Activated CD4-positive, alpha-beta memory T cell treated with anti-CD3 and anti-CD28 coated beads, Interleukin-2, amount 10 ng/mL, durations not matched to agents 7 days and 5 days (primary cell): ENCODE results near the gene SLC6A5. TPM values are rescaled to one million over a fixed set of nuclear protein-coding genes. Genes with fewer than 3 reads are reported as not detected.
A peak's percentile ranks its signal among the peaks of the same experiment; 100 is the strongest.

Experiments used
- CTCF ChIA-PET: fragments of 350-600 bp; sonication (Branson Sonifier 250); formaldehyde crosslinking; loops from one replicate; lab custom pipeline; 2021; ENCODE audit warnings: antibody characterized with exemption, inconsistent platforms; lab: Charles Lee
- POLR2A ChIA-PET: fragments of 350-600 bp; sonication (Branson Sonifier 250); formaldehyde crosslinking; loops from one replicate; lab custom pipeline; 2021; ENCODE audit warnings: antibody characterized with exemption; lab: Charles Lee
- DNase-seq: peaks from one replicate; pipeline ENCODE4 v3.0.0-alpha.2; 2020
- H3K27ac Mint-ChIP-seq: one replicate; pipeline ENCODE4 v1.8.0; 2021; ENCODE audit warnings: mild to moderate bottlenecking, mixed read lengths
- H3K27me3 Mint-ChIP-seq: one replicate; pipeline ENCODE4 v1.8.0; 2021; ENCODE audit warnings: mixed read lengths
- H3K36me3 Mint-ChIP-seq: one replicate; pipeline ENCODE4 v1.8.0; 2021; ENCODE audit warnings: low read depth, mixed read lengths
- H3K4me1 Mint-ChIP-seq: one replicate; pipeline ENCODE4 v1.8.0; 2021; ENCODE audit warnings: mixed read lengths
- H3K4me3 Mint-ChIP-seq: one replicate; pipeline ENCODE4 v1.8.0; 2021; ENCODE audit warnings: mild to moderate bottlenecking, mixed read lengths
- H3K9me3 Mint-ChIP-seq: one replicate; pipeline ENCODE4 v1.8.0; 2021; ENCODE audit warnings: mixed read lengths
- total RNA-seq, 2 experiments: library from RNA; stranded (reverse); gene quantifications; one replicate each; pipeline ENCODE4 v1.2.3, GENCODE V29; 2021

The SLC6A5 gene
- total RNA-seq, 2 experiments from 2014 or later, result not detected

DNA sequence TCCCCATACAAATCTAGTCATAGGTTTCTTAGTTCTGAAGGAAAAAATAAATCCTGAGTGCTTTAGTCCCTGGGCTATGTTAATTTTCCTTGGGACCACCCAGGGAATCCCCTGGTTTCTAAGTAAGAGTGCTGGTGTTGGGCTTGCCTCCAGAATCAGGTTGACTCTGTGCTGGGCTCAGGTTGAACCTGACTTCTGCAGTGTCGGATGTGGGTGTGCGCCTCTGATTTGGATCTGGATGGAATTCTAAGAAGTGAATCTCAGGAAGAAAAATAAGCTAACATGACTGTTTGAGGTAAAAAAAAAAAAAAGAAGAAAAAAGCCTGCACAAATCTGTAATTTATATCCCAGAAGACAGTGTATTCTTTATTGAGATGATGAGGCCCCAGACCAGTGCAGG lies 41.0 kb downstream of the SLC6A5 start:
- Mint-ChIP-seq H3K36me3 (no peaks in the 10 kb centered on the region), H3K27ac (no peak overlapping the region), H3K4me1 (no peaks in the 10 kb centered on the region), H3K4me3 (no peak overlapping the region), H3K9me3 (no peaks in the 10 kb centered on the region), H3K27me3 (peaks cover 5% of the 10 kb centered on the region)
- POLR2A ChIA-PET, result no interaction called here
- no peak for DNase-seq
- CTCF ChIA-PET, result no interaction called here

DNA sequence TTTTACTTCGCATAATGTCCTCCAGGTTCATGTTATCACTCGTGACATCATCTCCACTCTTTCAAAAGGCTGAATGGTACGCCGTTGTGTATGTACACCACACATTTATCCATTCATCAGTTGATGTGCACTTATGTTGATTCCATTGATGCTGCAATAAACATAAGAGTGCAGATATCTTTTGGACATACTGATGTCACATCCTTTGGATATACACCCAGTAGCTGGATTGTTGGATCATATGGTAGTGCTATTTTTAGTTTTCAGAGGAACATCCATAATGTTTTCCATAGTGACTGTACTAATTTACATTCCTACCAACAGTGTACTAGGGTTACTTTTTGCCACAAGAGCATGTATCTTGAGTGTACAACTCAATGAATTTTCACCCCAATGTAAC lies 45.0 kb downstream of the SLC6A5 start:
- ChIA-PET CTCF (no interaction called here), POLR2A (no interaction called here)
- Mint-ChIP-seq H3K9me3 (no peaks in the 10 kb centered on the region), H3K36me3 (no peaks in the 10 kb centered on the region), H3K27me3 (peaks cover 5% of the 10 kb centered on the region), H3K4me1 (no peaks in the 10 kb centered on the region), H3K4me3 (no peak overlapping the region), H3K27ac (no peak overlapping the region)
- DNase-seq, result no peak

- DNase-seq, result peak; percentile 20
- Mint-ChIP-seq H3K4me1 (no peaks in the 10 kb centered on the region), H3K27me3 (peaks cover 2% of the 10 kb centered on the region), H3K9me3 (no peaks in the 10 kb centered on the region), H3K27ac (no peak overlapping the region), H3K36me3 (no peaks in the 10 kb centered on the region), H3K4me3 (no peak overlapping the region)
- CTCF ChIA-PET, result interaction anchor here (0.6 to 1.8 kb wide), 5 partner anchors 8 to 864 kb away, joined by 3 to 7 read pairs (median 4); no protein-coding TSS in a partner anchor
- POLR2A ChIA-PET, result no interaction called here
These were observed 48.7 kb downstream of the SLC6A5 start for GRCh38 chr11:20647976-20648565.

- no peak overlapping the region for H3K4me3 Mint-ChIP-seq
These were observed 52.9 kb downstream of the SLC6A5 start for GRCh38 chr11:20652150-20652806.

DNA sequence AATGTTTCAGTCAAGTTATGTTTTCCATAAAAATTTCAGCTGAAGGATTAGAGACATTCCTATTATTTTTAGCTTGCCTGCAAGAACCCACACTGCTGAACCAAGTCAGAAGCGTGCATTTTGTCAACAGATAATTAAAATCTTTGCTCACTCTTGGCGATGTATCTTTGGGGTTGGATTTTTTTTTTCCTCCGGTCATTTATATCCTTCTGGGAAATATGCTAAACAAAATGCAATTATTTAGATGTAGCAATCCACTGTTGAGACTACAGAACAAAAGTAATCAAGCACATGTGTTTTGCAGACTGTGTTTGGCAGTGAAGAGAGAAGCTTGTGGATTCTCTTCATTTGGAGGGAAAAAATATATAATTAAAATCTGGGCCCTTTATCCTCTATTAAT lies 54.6 kb downstream of the SLC6A5 start:
- peaks cover 2% of the 10 kb centered on the region for H3K27me3 Mint-ChIP-seq
- ChIA-PET CTCF (no interaction called here), POLR2A (no interaction called here)
- no peak overlapping the region for H3K4me3 Mint-ChIP-seq
- DNase-seq, result no peak
- no peak overlapping the region for H3K27ac Mint-ChIP-seq
- no peaks in the 10 kb centered on the region for H3K4me1 Mint-ChIP-seq
- H3K9me3 Mint-ChIP-seq, result no peaks in the 10 kb centered on the region
- no peaks in the 10 kb centered on the region for H3K36me3 Mint-ChIP-seq

More at GRCh38 chr11:20652150-20652806, 52.9 kb downstream of the SLC6A5 start:
- ChIA-PET POLR2A (no interaction called here), CTCF (no interaction called here)
- no peaks in the 10 kb centered on the region for H3K4me1 Mint-ChIP-seq
- H3K36me3 Mint-ChIP-seq, result no peaks in the 10 kb centered on the region
- H3K27ac Mint-ChIP-seq, result no peak overlapping the region
- H3K27me3 Mint-ChIP-seq, result peaks cover 2% of the 10 kb centered on the region
- no peak for DNase-seq
- H3K9me3 Mint-ChIP-seq, result no peaks in the 10 kb centered on the region

- ChIA-PET CTCF (interaction anchor here (0.7 to 1.4 kb wide), 2 partner anchors 9 to 207 kb away, joined by 3 to 4 read pairs; no protein-coding TSS in a partner anchor), POLR2A (no interaction called here)
- Mint-ChIP-seq H3K27ac (no peak overlapping the region), H3K27me3 (peaks cover 2% of the 10 kb centered on the region), H3K4me1 (no peaks in the 10 kb centered on the region), H3K4me3 (no peak overlapping the region), H3K36me3 (no peaks in the 10 kb centered on the region), H3K9me3 (no peaks in the 10 kb centered on the region)
- DNase-seq, result no peak
These were observed 57.5 kb downstream of the SLC6A5 start for GRCh38 chr11:20656901-20657300.

GRCh38 chr11:20658135-20658534 lies 58.7 kb downstream of the SLC6A5 start:
- CTCF ChIA-PET, result no interaction called here
- H3K36me3 Mint-ChIP-seq, result no peaks in the 10 kb centered on the region
- POLR2A ChIA-PET, result no interaction called here
- H3K27ac Mint-ChIP-seq, result no peak overlapping the region
- H3K4me3 Mint-ChIP-seq, result no peak overlapping the region
- H3K27me3 Mint-ChIP-seq, result peaks cover 2% of the 10 kb centered on the region
- DNase-seq, result no peak
- H3K9me3 Mint-ChIP-seq, result no peaks in the 10 kb centered on the region
- H3K4me1 Mint-ChIP-seq, result no peaks in the 10 kb centered on the region

DNA sequence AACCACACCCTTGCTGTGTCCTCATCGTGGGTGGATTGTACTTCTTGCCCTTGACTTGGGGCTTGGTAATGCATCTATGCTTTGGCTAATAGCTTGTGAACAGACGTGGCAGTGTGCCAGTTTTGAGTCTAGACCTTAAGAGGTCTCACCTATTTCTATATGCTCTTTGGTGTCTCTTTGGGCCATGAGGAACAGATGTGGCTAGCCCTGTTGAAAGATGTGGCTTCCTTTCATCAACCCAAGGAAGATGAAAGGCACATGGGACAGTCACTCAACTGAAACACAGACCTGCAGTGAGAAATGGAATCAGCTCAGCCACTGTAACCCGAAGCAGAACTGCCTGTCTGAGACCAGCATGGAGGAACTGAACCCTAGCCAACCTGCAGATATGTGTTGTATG lies 62.0 kb downstream of the SLC6A5 start:
- Mint-ChIP-seq H3K4me1 (no peaks in the 10 kb centered on the region), H3K4me3 (no peak overlapping the region), H3K9me3 (no peaks in the 10 kb centered on the region), H3K36me3 (no peaks in the 10 kb centered on the region), H3K27ac (no peak overlapping the region), H3K27me3 (peaks cover 6% of the 10 kb centered on the region)
- DNase-seq, result no peak
- POLR2A ChIA-PET, result no interaction called here
- CTCF ChIA-PET, result no interaction called here

- Mint-ChIP-seq H3K36me3 (no peaks in the 10 kb centered on the region), H3K27me3 (peaks cover 10% of the 10 kb centered on the region), H3K27ac (no peak overlapping the region), H3K9me3 (no peaks in the 10 kb centered on the region), H3K4me3 (no peak overlapping the region), H3K4me1 (no peaks in the 10 kb centered on the region)
- POLR2A ChIA-PET, result no interaction called here
- CTCF ChIA-PET, result no interaction called here
- no peak for DNase-seq
These were observed 62.4 kb downstream of the SLC6A5 start for GRCh38 chr11:20661850-20662249.

DNA sequence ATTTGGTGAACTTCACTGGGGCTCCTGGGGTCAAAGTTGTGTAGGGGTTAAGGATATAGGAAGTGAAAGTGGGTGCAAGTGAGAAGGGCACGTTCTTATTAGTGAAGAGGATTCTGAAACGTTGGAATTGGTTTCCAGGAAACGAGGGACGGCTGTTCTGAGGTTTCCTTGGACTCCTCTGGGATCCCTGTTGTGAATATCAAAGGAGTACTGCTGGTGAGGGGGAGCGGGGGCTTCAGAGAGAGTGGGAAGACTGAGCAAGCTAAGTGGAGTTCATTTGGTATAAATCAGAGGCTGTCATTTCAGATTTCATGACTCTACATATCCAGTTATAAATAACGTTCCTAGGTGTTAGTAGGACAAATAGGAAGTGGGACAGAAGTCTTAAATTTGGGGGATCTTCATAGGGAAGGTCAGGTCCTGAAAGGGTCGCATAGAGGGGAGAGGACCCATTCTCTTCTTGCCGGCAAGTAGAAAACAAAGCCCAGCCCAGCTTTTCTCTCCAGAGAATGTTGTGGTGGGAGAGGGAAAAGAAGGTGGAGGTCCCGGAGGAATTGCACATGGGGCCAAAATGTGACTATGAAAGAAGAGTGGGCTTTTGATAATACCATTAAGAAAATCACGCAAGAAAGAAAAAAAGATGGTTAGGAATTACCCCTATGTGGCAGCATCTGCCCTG lies 68.9 kb downstream of the SLC6A5 start:
- DNase-seq, result no peak
- H3K36me3 Mint-ChIP-seq, result no peaks in the 10 kb centered on the region
- no peak overlapping the region for H3K4me3 Mint-ChIP-seq
- ChIA-PET POLR2A (no interaction called here), CTCF (no interaction called here)
- peaks cover 61% of the 10 kb centered on the region for H3K27me3 Mint-ChIP-seq
- no peaks in the 10 kb centered on the region for H3K9me3 Mint-ChIP-seq
- no peak overlapping the region for H3K27ac Mint-ChIP-seq
- H3K4me1 Mint-ChIP-seq, result no peaks in the 10 kb centered on the region

GRCh38 chr11:20668844-20669819 lies 69.7 kb downstream of the SLC6A5 start, which contains the start of gene NELL1:
TSS of gene NELL1 (plus strand) at chr11:20669586.
- no peak for DNase-seq
- Mint-ChIP-seq H3K4me3 (no peak within 1 kb of the TSS), H3K9me3 (no peaks in the 10 kb centered on the region), H3K27me3 (peaks cover 61% of the 10 kb centered on the region), H3K27ac (no peak within 1 kb of the TSS), H3K4me1 (no peaks in the 10 kb centered on the region), H3K36me3 (no peaks in the 10 kb centered on the region)
- CTCF ChIA-PET, result no interaction called here
- POLR2A ChIA-PET, result no interaction called here

DNA sequence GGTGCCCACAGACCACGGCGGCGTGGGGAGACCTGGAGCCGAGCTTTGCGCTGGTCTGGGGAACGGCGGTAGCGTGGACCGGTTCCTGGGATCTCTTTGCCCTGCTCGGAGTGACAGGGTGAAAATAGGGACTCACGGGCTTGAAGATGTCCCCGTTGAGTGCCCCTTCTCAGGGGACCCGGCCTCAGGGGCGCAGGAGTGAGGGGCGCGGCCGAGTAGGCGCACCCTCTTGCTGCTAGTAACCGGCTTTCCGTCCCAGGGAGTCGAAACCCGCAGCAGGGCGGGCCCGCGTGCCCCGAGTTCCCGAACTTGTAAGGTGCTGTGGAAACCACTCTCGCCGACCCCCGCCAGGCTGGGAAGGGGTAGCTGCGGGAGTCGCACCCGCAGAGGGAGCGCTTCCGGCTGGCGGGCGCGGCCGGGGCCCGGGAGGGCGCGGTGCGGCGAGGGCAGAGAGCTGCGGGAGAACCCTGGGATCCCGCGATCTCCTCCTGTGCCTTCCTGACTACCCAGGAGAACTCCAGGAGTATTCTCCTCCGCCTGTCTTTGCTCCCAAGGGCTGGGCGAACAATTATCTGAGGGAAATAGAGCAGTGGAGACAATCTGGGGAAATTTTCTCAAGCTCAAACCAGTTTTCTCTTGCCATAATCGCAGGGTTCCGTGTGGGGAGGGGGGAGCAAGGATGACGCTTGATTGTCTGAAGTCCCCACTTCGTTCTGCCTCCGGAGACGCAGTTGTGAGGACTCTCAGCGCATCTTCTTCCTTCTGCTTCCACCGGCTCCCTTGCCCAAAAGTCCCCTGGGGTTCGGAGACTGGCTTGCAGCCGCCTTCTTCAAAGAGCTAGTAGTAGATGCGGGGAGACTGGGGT lies 70.6 kb downstream of the SLC6A5 start:
- peaks cover 60% of the 10 kb centered on the region for H3K27me3 Mint-ChIP-seq
- no peak overlapping the region for H3K27ac Mint-ChIP-seq
- ChIA-PET POLR2A (no interaction called here), CTCF (no interaction called here)
- H3K36me3 Mint-ChIP-seq, result no peaks in the 10 kb centered on the region
- no peaks in the 10 kb centered on the region for H3K4me1 Mint-ChIP-seq
- H3K9me3 Mint-ChIP-seq, result no peaks in the 10 kb centered on the region
- H3K4me3 Mint-ChIP-seq, result no peak overlapping the region
- DNase-seq, result no peak
